ENCODE measurements around the gene HSFX1. TPM values are rescaled to one million over a fixed set of nuclear protein-coding genes. Genes with fewer than 3 reads are reported as not detected.

HSFX1 gene
- total and polyA plus RNA-seq, 4 donors: 0.26 to 1.6 (median 0.74) TPM

GRCh38 chrX:149804102-149804501 lies 30.2 kb downstream of the HSFX1 start:
- TF ChIP-seq CTCF (IDR thresholded peaks at IDR 0.05; ENCODE audit: control extremely low read depth, extremely low read depth): no peak

DNA sequence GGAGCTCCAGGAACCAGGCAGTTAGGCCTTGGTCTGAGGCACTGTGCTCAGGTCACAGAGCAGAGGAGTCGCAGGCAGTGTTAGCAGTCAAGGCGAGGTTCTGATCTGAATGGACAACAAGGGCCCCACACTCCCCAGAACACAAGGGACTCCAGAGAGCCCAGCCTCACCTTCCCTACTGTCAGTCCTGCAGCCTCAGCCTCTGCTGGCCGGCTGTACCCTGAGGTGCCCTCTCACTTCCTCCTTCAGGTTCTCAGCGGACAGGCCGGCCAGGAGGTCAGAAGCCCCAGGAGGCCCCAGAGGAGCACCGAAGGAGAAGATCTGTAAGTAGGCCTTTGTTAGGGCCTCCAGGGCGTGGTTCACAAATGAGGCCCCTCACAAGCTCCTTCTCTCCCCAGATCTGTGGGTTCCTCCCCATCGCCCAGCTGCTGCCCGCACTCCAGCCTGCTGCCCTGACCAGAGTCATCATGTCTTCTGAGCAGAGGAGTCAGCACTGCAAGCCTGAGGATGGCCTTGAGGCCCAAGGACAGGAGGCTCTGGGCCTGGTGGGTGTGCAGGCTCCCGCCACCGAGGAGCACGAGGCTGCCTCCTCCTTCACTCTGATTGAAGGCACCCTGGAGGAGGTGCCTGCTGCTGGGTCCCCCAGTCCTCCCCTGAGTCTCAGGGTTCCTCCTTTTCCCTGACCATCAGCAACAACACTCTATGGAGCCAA lies 34.0 kb downstream of the HSFX1 start:
- DNase-seq (no peak), ATAC-seq (ENCODE audit: insufficient read depth, low FRiP score) (no peak)
- no peaks in the 10 kb centered on the region for H3K9me3 ChIP-seq (ENCODE audit: control insufficient read depth in 4 of 4, insufficient read depth in 3 of 4, low read length in 3 of 4)
- H3K36me3 ChIP-seq (ENCODE audit: control insufficient read depth in 4 of 4, insufficient read depth in 4 of 4, low read length in 4 of 4): no peaks in the 10 kb centered on the region
- no peak overlapping the region for H3K27ac ChIP-seq (ENCODE audit: low read depth in 1 of 2, low read length in 1 of 2)
- H3K9ac ChIP-seq (ENCODE audit: insufficient read depth in 1 of 2, low read length in 2 of 2): no peak overlapping the region
- H3K4me1 ChIP-seq (ENCODE audit: control insufficient read depth in 5 of 5, insufficient read depth in 5 of 5, low read length in 5 of 5): no peaks in the 10 kb centered on the region
- WGBS, 2 donors: 86 to 89% methylated on average over 12 of the region's 12 CpGs
- H3K4me3 ChIP-seq: no peak overlapping the region
- TF ChIP-seq CTCF (IDR thresholded peaks at IDR 0.05; ENCODE audit: control extremely low read depth, extremely low read depth): no peak
- peaks cover 0 to 4% (median 2%) of the 10 kb centered on the region in 3 donors for H3K27me3 ChIP-seq (ENCODE audit: control insufficient read depth in 3 of 3, insufficient read depth in 3 of 3, low read length in 2 of 3)

More at GRCh38 chrX:149804102-149804501, 30.2 kb downstream of the HSFX1 start:
- H3K4me1 ChIP-seq (ENCODE audit: control insufficient read depth in 5 of 5, insufficient read depth in 5 of 5, low read length in 5 of 5): no peaks in the 10 kb centered on the region
- H3K27ac ChIP-seq (ENCODE audit: low read depth in 1 of 2, low read length in 1 of 2): no peak overlapping the region
- no peak overlapping the region for H3K9ac ChIP-seq (ENCODE audit: insufficient read depth in 1 of 2, low read length in 2 of 2)
- 77 to 90% methylated on average over 6 of the region's 6 CpGs for WGBS, 2 donors
- H3K9me3 ChIP-seq (ENCODE audit: control insufficient read depth in 4 of 4, insufficient read depth in 3 of 4, low read length in 3 of 4): peaks cover 0 to 3% (median 0%) of the 10 kb centered on the region in 4 donors
- ATAC-seq (ENCODE audit: insufficient read depth, low FRiP score) (no peak), DNase-seq (no peak)
- H3K36me3 ChIP-seq (ENCODE audit: control insufficient read depth in 4 of 4, insufficient read depth in 4 of 4, low read length in 4 of 4): no peaks in the 10 kb centered on the region
- H3K4me3 ChIP-seq: no peak overlapping the region
- H3K27me3 ChIP-seq (ENCODE audit: control insufficient read depth in 3 of 3, insufficient read depth in 3 of 3, low read length in 2 of 3): peaks cover 0 to 4% (median 2%) of the 10 kb centered on the region in 3 donors

GRCh38 chrX:149818652-149819051 lies 44.8 kb downstream of the HSFX1 start:
- H3K9me3 ChIP-seq (ENCODE audit: control insufficient read depth in 4 of 4, insufficient read depth in 3 of 4, low read length in 3 of 4): no peaks in the 10 kb centered on the region
- no peak overlapping the region for H3K4me3 ChIP-seq
- no peaks in the 10 kb centered on the region for H3K4me1 ChIP-seq (ENCODE audit: control insufficient read depth in 5 of 5, insufficient read depth in 5 of 5, low read length in 5 of 5)
- ATAC-seq (ENCODE audit: insufficient read depth, low FRiP score) (no peak), DNase-seq (no peak)
- no peaks in the 10 kb centered on the region for H3K36me3 ChIP-seq (ENCODE audit: control insufficient read depth in 4 of 4, insufficient read depth in 4 of 4, low read length in 4 of 4)
- H3K27ac ChIP-seq (ENCODE audit: low read depth in 1 of 2, low read length in 1 of 2): no peak overlapping the region
- WGBS, 2 donors: 62 to 80% methylated on average over 1 of the region's 1 CpG
- H3K27me3 ChIP-seq (ENCODE audit: control insufficient read depth in 3 of 3, insufficient read depth in 3 of 3, low read length in 2 of 3): no peaks in the 10 kb centered on the region
- TF ChIP-seq CTCF (IDR thresholded peaks at IDR 0.05; ENCODE audit: control extremely low read depth, extremely low read depth): no peak
- H3K9ac ChIP-seq (ENCODE audit: insufficient read depth in 1 of 2, low read length in 2 of 2): no peak overlapping the region

All from lung (tissue), 12 donors.